GM23338 (cell line): ENCODE results near the gene KCNAB2. TPM values are rescaled to one million over a fixed set of nuclear protein-coding genes. Genes with fewer than 3 reads are reported as not detected.

Experiments used
- ATAC-seq: fragments of 200-7000 bp; cut with Tn5 transposase; 3 replicates; pipeline ENCODE4 v1.9.1; 2020
- DNase-seq: peaks from one replicate; pipeline ENCODE4 v3.0.0-alpha.2; 2015; ENCODE audit warnings: low spot score
- H2AFZ ChIP-seq: fragments of 200-600 bp; sonication (generic); 2 replicates; pipeline ENCODE4 v1.8.0; 2016; ENCODE audit warnings: antibody characterized with exemption, mild to moderate bottlenecking, moderate library complexity
- H3F3A ChIP-seq: fragments of 200-600 bp; sonication (generic); replicated peaks from 2 replicates; pipeline ENCODE4 v1.8.0; 2017; ENCODE audit warnings: antibody characterized with exemption, mixed run types, low read depth
- H3K27ac ChIP-seq: fragments of 200-600 bp; sonication (generic); 2 replicates; pipeline ENCODE4 v1.6.1; 2016; ENCODE audit warnings: low read depth
- H3K27me3 ChIP-seq: fragments of 200-600 bp; sonication (generic); 2 replicates; pipeline ENCODE4 v1.8.0; 2016; ENCODE audit warnings: mild to moderate bottlenecking, mixed run types, moderate library complexity; ENCODE audit not compliant: insufficient read depth
- H3K36me3 ChIP-seq: fragments of 200-600 bp; sonication (generic); 2 replicates; pipeline ENCODE4 v1.8.0; 2016; ENCODE audit warnings: mild to moderate bottlenecking; ENCODE audit not compliant: insufficient read depth
- H3K4me1 ChIP-seq: fragments of 200-600 bp; sonication (generic); 2 replicates; pipeline ENCODE4 v1.8.0; 2016; ENCODE audit warnings: mild to moderate bottlenecking, moderate library complexity; ENCODE audit not compliant: insufficient read depth
- H3K4me2 ChIP-seq: fragments of 200-600 bp; sonication (generic); 2 replicates; pipeline ENCODE4 v1.7.1; 2017; ENCODE audit warnings: mixed run types
- H3K4me3 ChIP-seq: fragments of 200-600 bp; sonication (generic); 2 replicates; pipeline ENCODE4 v1.6.1; 2016; ENCODE audit warnings: mixed run types
- H3K79me2 ChIP-seq: fragments of 200-600 bp; sonication (generic); replicated peaks from 2 replicates; pipeline ENCODE4 v1.8.0; 2017; ENCODE audit warnings: mild to moderate bottlenecking; ENCODE audit not compliant: insufficient read depth
- H3K9me2 ChIP-seq: fragments of 200-600 bp; sonication (generic); 2 replicates; pipeline ENCODE4 v1.8.0; 2017; ENCODE audit not compliant: insufficient read depth
- H4K20me1 ChIP-seq: fragments of 200-600 bp; sonication (generic); replicated peaks from 2 replicates; pipeline ENCODE4 v1.8.0; 2017; ENCODE audit warnings: mild to moderate bottlenecking; ENCODE audit not compliant: insufficient read depth
- H3K27ac Mint-ChIP-seq: 2 replicates; pipeline ENCODE4 v1.8.0; 2020; ENCODE audit warnings: inconsistent platforms, mild to moderate bottlenecking, moderate library complexity, mixed read lengths
- H3K27me3 Mint-ChIP-seq: 3 replicates; pipeline ENCODE4 v1.8.0; 2022; ENCODE audit warnings: low read depth, mild to moderate bottlenecking, moderate library complexity, mixed read lengths, inconsistent platforms; ENCODE audit not compliant: insufficient read depth, poor library complexity
- H3K36me3 Mint-ChIP-seq: 3 replicates; pipeline ENCODE4 v1.8.0; 2021; ENCODE audit warnings: low read depth, mild to moderate bottlenecking, inconsistent platforms, moderate library complexity, mixed read lengths
- H3K4me1 Mint-ChIP-seq: 3 replicates; pipeline ENCODE4 v1.8.0; 2020; ENCODE audit warnings: mild to moderate bottlenecking, inconsistent platforms, mixed read lengths
- H3K4me3 Mint-ChIP-seq: 3 replicates; pipeline ENCODE4 v1.8.0; 2021; ENCODE audit warnings: moderate library complexity, mild to moderate bottlenecking, inconsistent platforms, mixed read lengths
- H3K9me3 Mint-ChIP-seq: 3 replicates; pipeline ENCODE4 v1.8.0; 2020; ENCODE audit warnings: moderate library complexity, mild to moderate bottlenecking, inconsistent platforms, mixed read lengths
- CREB1 ChIP-seq: fragments of 250-450 bp; sonication (Bioruptor Pico); IDR thresholded peaks from 2 replicates; pipeline ENCODE4 v1.5.0; 2020; ENCODE audit warnings: low read depth, mild to moderate bottlenecking, moderate library complexity
- EZH2 ChIP-seq: fragments of 200-600 bp; sonication (generic); IDR thresholded peaks from one replicate; pipeline ENCODE4 v1.8.0; 2017; ENCODE audit warnings: antibody characterized with exemption, mild to moderate bottlenecking, low read depth; ENCODE audit not compliant: unreplicated experiment
- JUNB ChIP-seq: IDR thresholded peaks from one replicate; pipeline ENCODE4 v1.6.1; 2016; ENCODE audit warnings: antibody characterized with exemption; ENCODE audit not compliant: unreplicated experiment
- NANOG ChIP-seq: IDR thresholded peaks from 2 replicates; pipeline ENCODE4 v1.6.1; 2016; ENCODE audit warnings: antibody characterized with exemption, borderline replicate concordance
- POLR2AphosphoS5 ChIP-seq: IDR thresholded peaks from 2 replicates; pipeline ENCODE4 v1.6.1; 2016; ENCODE audit warnings: antibody characterized with exemption, low read depth
- STAT1 ChIP-seq: IDR thresholded peaks from one replicate; pipeline ENCODE4 v1.6.1; 2016; ENCODE audit warnings: antibody characterized with exemption; ENCODE audit not compliant: unreplicated experiment
- ZNF114 ChIP-seq: fragments of 250-450 bp; sonication (Bioruptor Pico); IDR thresholded peaks from 2 replicates; pipeline ENCODE4 v1.5.0; 2020; ENCODE audit warnings: mild to moderate bottlenecking, moderate library complexity
- polyA plus RNA-seq: library from polyadenylated mRNA; unstranded; fragments of >200 nt; fragmentation: Nextera tagmentation; extraction: Ambion mirVana; gene quantifications from 2 replicates; pipeline ENCODE4 v1.2.1, GENCODE V29; 2016
- total RNA-seq: library from RNA; depleted of rRNA; stranded (reverse); fragments of >200 nt; shearing (Covaris generic); gene quantifications from 2 replicates; pipeline ENCODE4 v1.2.3, GENCODE V29; 2014
- TF ChIP-seq, protein P1 (sequence below), 2 experiments: fragments of 200-600 bp in 1 of 2; sonication (generic) in 1 of 2; conservative IDR thresholded peaks; 2 replicates each; pipeline versions ENCODE4 v1.5.1 to v1.6.1; 2016 to 2017; ENCODE audit warnings: antibody characterized with exemption in 2 of 2, low read depth in 2 of 2, mild to moderate bottlenecking in 2 of 2, moderate library complexity in 1 of 2
- TF ChIP-seq, protein P2 (sequence below): fragments of 250-450 bp; sonication (Bioruptor Pico); IDR thresholded peaks from 2 replicates; pipeline ENCODE4 v1.5.0; 2020; ENCODE audit warnings: mild to moderate bottlenecking, moderate library complexity

Gene KCNAB2
- total and polyA plus RNA-seq, 2 experiments from 2014 or later: 3.0 to 3.7 TPM

GRCh38 chr1:6137758-6138157 is 92.1 kb downstream of the KCNAB2 start:
- Histone ChIP-seq H3K4me3 (no peak overlapping the region), H3K79me2 (no peaks in the 10 kb centered on the region), H3K4me2 (no peak overlapping the region), H3K9me2 (no peaks in the 10 kb centered on the region), H4K20me1 (no peaks in the 10 kb centered on the region), H3K36me3 (no peaks in the 10 kb centered on the region), H2AFZ (no peak overlapping the region), H3K4me1 (no peaks in the 10 kb centered on the region), H3F3A (no peaks in the 10 kb centered on the region), H3K27me3 (no peaks in the 10 kb centered on the region), H3K27ac (no peak overlapping the region)
- Mint-ChIP-seq H3K9me3 (no peaks in the 10 kb centered on the region; the same call in 2 of the 3 replicates), H3K36me3 (no peaks in the 10 kb centered on the region), H3K27me3 (peaks cover 14% of the 10 kb centered on the region), H3K27ac (no peak overlapping the region), H3K4me3 (no peak overlapping the region), H3K4me1 (no peaks in the 10 kb centered on the region)
- DNase-seq (no peak), ATAC-seq (peak; percentile 37)
- TF ChIP-seq EZH2 (no peak), CREB1 (CRISPR knock-in tag) (no peak)
- TF ChIP-seq, protein P1, sequence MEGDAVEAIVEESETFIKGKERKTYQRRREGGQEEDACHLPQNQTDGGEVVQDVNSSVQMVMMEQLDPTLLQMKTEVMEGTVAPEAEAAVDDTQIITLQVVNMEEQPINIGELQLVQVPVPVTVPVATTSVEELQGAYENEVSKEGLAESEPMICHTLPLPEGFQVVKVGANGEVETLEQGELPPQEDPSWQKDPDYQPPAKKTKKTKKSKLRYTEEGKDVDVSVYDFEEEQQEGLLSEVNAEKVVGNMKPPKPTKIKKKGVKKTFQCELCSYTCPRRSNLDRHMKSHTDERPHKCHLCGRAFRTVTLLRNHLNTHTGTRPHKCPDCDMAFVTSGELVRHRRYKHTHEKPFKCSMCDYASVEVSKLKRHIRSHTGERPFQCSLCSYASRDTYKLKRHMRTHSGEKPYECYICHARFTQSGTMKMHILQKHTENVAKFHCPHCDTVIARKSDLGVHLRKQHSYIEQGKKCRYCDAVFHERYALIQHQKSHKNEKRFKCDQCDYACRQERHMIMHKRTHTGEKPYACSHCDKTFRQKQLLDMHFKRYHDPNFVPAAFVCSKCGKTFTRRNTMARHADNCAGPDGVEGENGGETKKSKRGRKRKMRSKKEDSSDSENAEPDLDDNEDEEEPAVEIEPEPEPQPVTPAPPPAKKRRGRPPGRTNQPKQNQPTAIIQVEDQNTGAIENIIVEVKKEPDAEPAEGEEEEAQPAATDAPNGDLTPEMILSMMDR (conservative IDR thresholded peaks at IDR 0.05; ENCODE audit: low read depth in 2 of 2): peak; percentile 37 to 48

DNA sequence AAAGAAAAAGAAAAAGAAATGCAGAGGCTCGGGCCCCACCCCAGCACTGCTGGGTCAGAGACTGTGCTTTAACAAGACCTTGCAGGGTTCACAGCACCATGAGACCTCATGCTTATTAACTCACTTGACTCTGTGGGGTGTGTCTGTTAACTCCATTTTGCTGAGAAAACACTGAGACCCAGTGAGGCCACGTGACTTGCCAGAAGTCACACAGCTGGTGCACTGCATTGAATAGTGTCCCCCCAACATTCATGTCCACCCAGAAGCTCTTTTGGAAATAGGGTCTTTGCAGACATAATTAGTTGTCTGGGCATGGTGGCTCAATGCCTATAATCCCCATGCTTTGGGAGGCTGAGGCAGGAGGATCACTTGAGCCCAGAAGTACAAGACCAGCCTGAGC is 94.7 kb downstream of the KCNAB2 start:
- H3K36me3 ChIP-seq: no peaks in the 10 kb centered on the region

More for the DNA sequence above, 94.7 kb downstream of the KCNAB2 start:
- H3K4me1 ChIP-seq: no peaks in the 10 kb centered on the region
- H3K36me3 Mint-ChIP-seq: no peaks in the 10 kb centered on the region
- no peak overlapping the region for H3K27ac ChIP-seq
- no peaks in the 10 kb centered on the region for H3K9me2 ChIP-seq
- no peaks in the 10 kb centered on the region for H3K27me3 ChIP-seq
- no peaks in the 10 kb centered on the region for H3F3A ChIP-seq
- H3K27me3 Mint-ChIP-seq: peaks cover 12% of the 10 kb centered on the region
- no peak overlapping the region for H3K4me2 ChIP-seq
- no peak for DNase-seq
- no peaks in the 10 kb centered on the region; the same call in 2 of the 3 replicates for H3K9me3 Mint-ChIP-seq
- no peak overlapping the region for H2AFZ ChIP-seq
- ATAC-seq: no peak
- no peak overlapping the region for H3K4me3 Mint-ChIP-seq
- H3K4me3 ChIP-seq: no peak overlapping the region
- H3K27ac Mint-ChIP-seq: no peak overlapping the region
- H4K20me1 ChIP-seq: no peaks in the 10 kb centered on the region
- H3K4me1 Mint-ChIP-seq: peaks cover 5% of the 10 kb centered on the region; the same call in 2 of the 3 replicates
- TF ChIP-seq ZNF114 (no peak), STAT1 (no peak), POLR2AphosphoS5 (no peak), NANOG (no peak), JUNB (no peak)
- TF ChIP-seq, protein P2, sequence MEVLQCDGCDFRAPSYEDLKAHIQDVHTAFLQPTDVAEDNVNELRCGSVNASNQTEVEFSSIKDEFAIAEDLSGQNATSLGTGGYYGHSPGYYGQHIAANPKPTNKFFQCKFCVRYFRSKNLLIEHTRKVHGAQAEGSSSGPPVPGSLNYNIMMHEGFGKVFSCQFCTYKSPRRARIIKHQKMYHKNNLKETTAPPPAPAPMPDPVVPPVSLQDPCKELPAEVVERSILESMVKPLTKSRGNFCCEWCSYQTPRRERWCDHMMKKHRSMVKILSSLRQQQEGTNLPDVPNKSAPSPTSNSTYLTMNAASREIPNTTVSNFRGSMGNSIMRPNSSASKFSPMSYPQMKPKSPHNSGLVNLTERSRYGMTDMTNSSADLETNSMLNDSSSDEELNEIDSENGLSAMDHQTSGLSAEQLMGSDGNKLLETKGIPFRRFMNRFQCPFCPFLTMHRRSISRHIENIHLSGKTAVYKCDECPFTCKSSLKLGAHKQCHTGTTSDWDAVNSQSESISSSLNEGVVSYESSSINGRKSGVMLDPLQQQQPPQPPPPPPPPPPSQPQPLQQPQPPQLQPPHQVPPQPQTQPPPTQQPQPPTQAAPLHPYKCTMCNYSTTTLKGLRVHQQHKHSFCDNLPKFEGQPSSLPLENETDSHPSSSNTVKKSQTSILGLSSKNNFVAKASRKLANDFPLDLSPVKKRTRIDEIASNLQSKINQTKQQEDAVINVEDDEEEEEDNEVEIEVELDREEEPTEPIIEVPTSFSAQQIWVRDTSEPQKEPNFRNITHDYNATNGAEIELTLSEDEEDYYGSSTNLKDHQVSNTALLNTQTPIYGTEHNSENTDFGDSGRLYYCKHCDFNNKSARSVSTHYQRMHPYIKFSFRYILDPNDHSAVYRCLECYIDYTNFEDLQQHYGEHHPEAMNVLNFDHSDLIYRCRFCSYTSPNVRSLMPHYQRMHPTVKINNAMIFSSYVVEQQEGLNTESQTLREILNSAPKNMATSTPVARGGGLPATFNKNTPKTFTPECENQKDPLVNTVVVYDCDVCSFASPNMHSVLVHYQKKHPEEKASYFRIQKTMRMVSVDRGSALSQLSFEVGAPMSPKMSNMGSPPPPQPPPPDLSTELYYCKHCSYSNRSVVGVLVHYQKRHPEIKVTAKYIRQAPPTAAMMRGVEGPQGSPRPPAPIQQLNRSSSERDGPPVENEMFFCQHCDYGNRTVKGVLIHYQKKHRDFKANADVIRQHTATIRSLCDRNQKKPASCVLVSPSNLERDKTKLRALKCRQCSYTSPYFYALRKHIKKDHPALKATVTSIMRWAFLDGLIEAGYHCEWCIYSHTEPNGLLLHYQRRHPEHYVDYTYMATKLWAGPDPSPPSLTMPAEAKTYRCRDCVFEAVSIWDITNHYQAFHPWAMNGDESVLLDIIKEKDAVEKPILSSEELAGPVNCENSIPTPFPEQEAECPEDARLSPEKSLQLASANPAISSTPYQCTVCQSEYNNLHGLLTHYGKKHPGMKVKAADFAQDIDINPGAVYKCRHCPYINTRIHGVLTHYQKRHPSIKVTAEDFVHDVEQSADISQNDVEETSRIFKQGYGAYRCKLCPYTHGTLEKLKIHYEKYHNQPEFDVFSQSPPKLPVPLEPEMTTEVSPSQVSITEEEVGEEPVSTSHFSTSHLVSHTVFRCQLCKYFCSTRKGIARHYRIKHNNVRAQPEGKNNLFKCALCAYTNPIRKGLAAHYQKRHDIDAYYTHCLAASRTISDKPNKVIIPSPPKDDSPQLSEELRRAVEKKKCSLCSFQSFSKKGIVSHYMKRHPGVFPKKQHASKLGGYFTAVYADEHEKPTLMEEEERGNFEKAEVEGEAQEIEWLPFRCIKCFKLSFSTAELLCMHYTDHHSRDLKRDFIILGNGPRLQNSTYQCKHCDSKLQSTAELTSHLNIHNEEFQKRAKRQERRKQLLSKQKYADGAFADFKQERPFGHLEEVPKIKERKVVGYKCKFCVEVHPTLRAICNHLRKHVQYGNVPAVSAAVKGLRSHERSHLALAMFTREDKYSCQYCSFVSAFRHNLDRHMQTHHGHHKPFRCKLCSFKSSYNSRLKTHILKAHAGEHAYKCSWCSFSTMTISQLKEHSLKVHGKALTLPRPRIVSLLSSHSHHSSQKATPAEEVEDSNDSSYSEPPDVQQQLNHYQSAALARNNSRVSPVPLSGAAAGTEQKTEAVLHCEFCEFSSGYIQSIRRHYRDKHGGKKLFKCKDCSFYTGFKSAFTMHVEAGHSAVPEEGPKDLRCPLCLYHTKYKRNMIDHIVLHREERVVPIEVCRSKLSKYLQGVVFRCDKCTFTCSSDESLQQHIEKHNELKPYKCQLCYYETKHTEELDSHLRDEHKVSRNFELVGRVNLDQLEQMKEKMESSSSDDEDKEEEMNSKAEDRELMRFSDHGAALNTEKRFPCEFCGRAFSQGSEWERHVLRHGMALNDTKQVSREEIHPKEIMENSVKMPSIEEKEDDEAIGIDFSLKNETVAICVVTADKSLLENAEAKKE: no peak
- H3K79me2 ChIP-seq: no peaks in the 10 kb centered on the region
